Measurements from ENCODE around the gene CD83. TPM values are rescaled to one million over a fixed set of nuclear protein-coding genes. Genes with fewer than 3 reads are reported as not detected.

Gene CD83
- total RNA-seq, 4 donors from 2014 or later, result 1.2 to 4.3 (median 1.8) TPM

GRCh38 chr6:14084388-14084787 is 33.2 kb upstream of the CD83 start:
- TF ChIP-seq POLR2A (IDR thresholded peaks at IDR 0.05; ENCODE audit: low read depth) (no peak), EP300 (IDR thresholded peaks at IDR 0.05) (no peak), POLR2AphosphoS5 (IDR thresholded peaks at IDR 0.05) (no peak), CTCF (IDR thresholded peaks at IDR 0.05) (no peak)
- Histone ChIP-seq H3K4me1 (peaks cover 0 to 3% (median 0%) of the 10 kb centered on the region in 4 donors), H3K36me3 (no peaks in the 10 kb centered on the region), H3K9me3 (no peaks in the 10 kb centered on the region), H3K27me3 (no peaks in the 10 kb centered on the region), H3K4me3 (no peak overlapping the region), H3K27ac (replicated peaks in 1 of 4) (no peak overlapping the region)
- 94% methylated on average over 11 of the region's 11 CpGs for WGBS
- DNase-seq (ENCODE audit: extremely low spot score), result no peak
- intact Hi-C loops (cut with DNase I), result no loop called here

- Histone ChIP-seq H3K27me3 (peaks cover 0 to 5% (median 0%) of the 10 kb centered on the region in 4 donors), H3K4me1 (no peaks in the 10 kb centered on the region), H3K9me3 (no peaks in the 10 kb centered on the region), H3K4me3 (no peak overlapping the region), H3K36me3 (no peaks in the 10 kb centered on the region), H3K27ac (replicated peaks in 1 of 4) (no peak overlapping the region)
- no peak for DNase-seq (ENCODE audit: extremely low spot score)
- TF ChIP-seq EP300 (IDR thresholded peaks at IDR 0.05) (no peak), POLR2AphosphoS5 (IDR thresholded peaks at IDR 0.05) (no peak), CTCF (IDR thresholded peaks at IDR 0.05) (no peak), POLR2A (IDR thresholded peaks at IDR 0.05; ENCODE audit: low read depth) (no peak)
- WGBS, result 93% methylated on average over 5 of the region's 5 CpGs
- intact Hi-C loops (cut with DNase I), result no loop called here
Measured at GRCh38 chr6:14085176-14085787, 32.3 kb upstream of the CD83 start.

- Histone ChIP-seq H3K4me1 (no peaks in the 10 kb centered on the region), H3K27ac (replicated peaks in 1 of 4) (no peak overlapping the region), H3K4me3 (no peak overlapping the region), H3K9me3 (no peaks in the 10 kb centered on the region), H3K27me3 (peaks cover 0 to 5% (median 0%) of the 10 kb centered on the region in 4 donors), H3K36me3 (no peaks in the 10 kb centered on the region)
- DNase-seq (ENCODE audit: extremely low spot score), result no peak
- 74% methylated on average over 1 of the region's 1 CpG for WGBS
- TF ChIP-seq POLR2AphosphoS5 (IDR thresholded peaks at IDR 0.05), result no peak
- TF ChIP-seq EP300 (IDR thresholded peaks at IDR 0.05), result no peak
- TF ChIP-seq POLR2A (IDR thresholded peaks at IDR 0.05; ENCODE audit: low read depth), result no peak
- TF ChIP-seq CTCF (IDR thresholded peaks at IDR 0.05), result no peak
- intact Hi-C loops (cut with DNase I), result no loop called here
Measured at GRCh38 chr6:14086701-14087100, 30.9 kb upstream of the CD83 start.

- no peak for DNase-seq (ENCODE audit: extremely low spot score)
- Histone ChIP-seq H3K27ac (replicated peaks in 1 of 4) (no peak overlapping the region), H3K36me3 (no peaks in the 10 kb centered on the region), H3K9me3 (no peaks in the 10 kb centered on the region), H3K27me3 (peaks cover 0 to 5% (median 0%) of the 10 kb centered on the region in 4 donors), H3K4me3 (no peak overlapping the region), H3K4me1 (no peaks in the 10 kb centered on the region)
- intact Hi-C loops (cut with DNase I), result no loop called here
- 63% methylated on average over 4 of the region's 4 CpGs for WGBS
- TF ChIP-seq CTCF (IDR thresholded peaks at IDR 0.05) (no peak), POLR2A (IDR thresholded peaks at IDR 0.05; ENCODE audit: low read depth) (no peak), POLR2AphosphoS5 (IDR thresholded peaks at IDR 0.05) (no peak), EP300 (IDR thresholded peaks at IDR 0.05) (no peak)
Measured at GRCh38 chr6:14088600-14089192, 28.9 kb upstream of the CD83 start.
